HL-60 (cell line): ENCODE results near the gene NTHL1.

Source experiments
- CTCF ChIP-seq: IDR thresholded peaks from one replicate; pipeline ENCODE4 v1.5.1; 2011; ENCODE audit warnings: low read length, control low read depth, inconsistent platforms; ENCODE audit not compliant: insufficient read depth
- GABPA ChIP-seq: IDR thresholded peaks from 2 replicates; pipeline ENCODE4 v1.6.1; 2012; ENCODE audit warnings: low read depth
- POLR2AphosphoS5 ChIP-seq: IDR thresholded peaks from 2 replicates; pipeline ENCODE4 v1.6.1; 2012; ENCODE audit warnings: low read depth
- REST ChIP-seq: IDR thresholded peaks from 2 replicates; pipeline ENCODE4 v1.6.1; 2012; ENCODE audit warnings: low read depth; ENCODE audit not compliant: insufficient replicate concordance

GRCh38 chr16:2040787-2041522 lies 6.7 kb downstream of the NTHL1 start:
- TF ChIP-seq CTCF = no peak
- TF ChIP-seq POLR2AphosphoS5 = no peak
- TF ChIP-seq REST = no peak
- no peak for TF ChIP-seq GABPA
